Thoracic aorta (tissue), 2 donors: ENCODE results near the gene OR10A3. TPM values are rescaled to one million over a fixed set of nuclear protein-coding genes. Genes with fewer than 3 reads are reported as not detected.

Source experiments
- ATAC-seq: fragments of 150-250 bp; one replicate; pipeline ENCODE4 v1.8.0; 2017; ENCODE audit warnings: low read depth; ENCODE audit not compliant: insufficient number of reproducible peaks, low FRiP score
- DNase-seq: peaks from one replicate; pipeline ENCODE4 v3.0.0-alpha.2; 2020; ENCODE audit warnings: low spot score
- H3K27ac ChIP-seq, 2 donors: fragments of 200-600 bp; sonication (generic); 1 replicate in 1 of 2; 2 replicates in 1 of 2; pipeline ENCODE4 v1.5.1; 2016; ENCODE audit warnings: mild to moderate bottlenecking in 2 of 2, moderate library complexity in 2 of 2
- H3K27me3 ChIP-seq: fragments of 200-600 bp; sonication (generic); replicated peaks from 2 replicates; pipeline ENCODE4 v1.6.0; 2016; ENCODE audit warnings: mild to moderate bottlenecking; ENCODE audit not compliant: insufficient read depth
- H3K36me3 ChIP-seq: fragments of 200-600 bp; sonication (generic); one replicate; pipeline ENCODE4 v1.5.1; 2016
- H3K4me1 ChIP-seq, 2 donors: fragments of 200-600 bp; sonication (generic); 1 replicate in 1 of 2; 2 replicates in 1 of 2; pipeline versions ENCODE4 v1.5.1 to v1.6.0; 2016; ENCODE audit warnings: low read depth in 2 of 2, mild to moderate bottlenecking in 1 of 2; ENCODE audit not compliant: control insufficient read depth in 1 of 2
- H3K4me3 ChIP-seq: fragments of 200-600 bp; sonication (generic); 2 replicates; pipeline ENCODE4 v1.5.1; 2016; ENCODE audit warnings: mild to moderate bottlenecking
- H3K9me3 ChIP-seq: fragments of 200-600 bp; sonication (generic); 2 replicates; pipeline ENCODE4 v1.5.1; 2016
- CTCF ChIP-seq: fragments of 200-600 bp; sonication (generic); IDR thresholded peaks from one replicate; pipeline ENCODE4 v1.5.1; 2019; ENCODE audit warnings: antibody characterized with exemption
- total RNA-seq, 2 donors: library from RNA; depleted of rRNA; stranded (reverse); fragments of >200 nt; gene quantifications; one replicate each; pipeline versions ENCODE4 v1.1.0 to v1.2.3, GENCODE V29; 2016

Gene OR10A3
- total RNA-seq, 2 donors from 2014 or later: not detected

GRCh38 chr11:7906481-7906880, 35.0 kb downstream of the OR10A3 start:
- no peak for TF ChIP-seq CTCF
- DNase-seq: no peak

GRCh38 chr11:7905961-7906429, 35.5 kb downstream of the OR10A3 start:
- Histone ChIP-seq H3K27ac (peak overlapping the region; percentile 56 to 67), H3K4me3 (peak overlapping the region; percentile 42), H3K36me3 (no peaks in the 10 kb centered on the region), H3K27me3 (no peaks in the 10 kb centered on the region), H3K9me3 (no peaks in the 10 kb centered on the region), H3K4me1 (peaks cover 16 to 21% of the 10 kb centered on the region in 2 donors)
- TF ChIP-seq CTCF: no peak
- DNase-seq (no peak), ATAC-seq (no peak)

More at GRCh38 chr11:7906481-7906880, 35.0 kb downstream of the OR10A3 start:
- H3K36me3 ChIP-seq: no peaks in the 10 kb centered on the region
- H3K4me1 ChIP-seq: peaks cover 16 to 21% of the 10 kb centered on the region in 2 donors
- H3K4me3 ChIP-seq: peak overlapping the region; percentile 42
- peak overlapping the region in 1 of 2 donors; percentile 67 for H3K27ac ChIP-seq
- ATAC-seq: no peak
- H3K27me3 ChIP-seq: no peaks in the 10 kb centered on the region
- H3K9me3 ChIP-seq: no peaks in the 10 kb centered on the region

GRCh38 chr11:7905549-7905948, 36.0 kb downstream of the OR10A3 start:
- H3K4me3 ChIP-seq: peak overlapping the region; percentile 54
- H3K9me3 ChIP-seq: no peaks in the 10 kb centered on the region
- no peaks in the 10 kb centered on the region for H3K36me3 ChIP-seq
- H3K27ac ChIP-seq: peak overlapping the region; percentile 56 to 67
- ATAC-seq (no peak), DNase-seq (no peak)
- H3K4me1 ChIP-seq: peaks cover 16 to 21% of the 10 kb centered on the region in 2 donors
- no peaks in the 10 kb centered on the region for H3K27me3 ChIP-seq
- no peak for TF ChIP-seq CTCF

- no peaks in the 10 kb centered on the region for H3K36me3 ChIP-seq
- ATAC-seq (no peak), DNase-seq (no peak)
- H3K27ac ChIP-seq: peak overlapping the region; percentile 56 to 67
- no peaks in the 10 kb centered on the region for H3K27me3 ChIP-seq
- H3K9me3 ChIP-seq: no peaks in the 10 kb centered on the region
- TF ChIP-seq CTCF: peak; percentile 10
- H3K4me1 ChIP-seq: peaks cover 16 to 21% of the 10 kb centered on the region in 2 donors
- H3K4me3 ChIP-seq: peak overlapping the region; percentile 54
Observed at GRCh38 chr11:7904917-7905316, 36.6 kb downstream of the OR10A3 start.

- H3K9me3 ChIP-seq: no peaks in the 10 kb centered on the region
- ATAC-seq: no peak
- no peaks in the 10 kb centered on the region for H3K36me3 ChIP-seq
- no peak overlapping the region for H3K4me3 ChIP-seq
- DNase-seq: no peak
- no peaks in the 10 kb centered on the region for H3K27me3 ChIP-seq
- H3K4me1 ChIP-seq: peaks cover 16 to 21% of the 10 kb centered on the region in 2 donors
- TF ChIP-seq CTCF: no peak
- no peak overlapping the region for H3K27ac ChIP-seq
Observed at GRCh38 chr11:7903940-7904339, 37.6 kb downstream of the OR10A3 start.
